Measurements from ENCODE around the gene LRRC40. TPM values are rescaled to one million over a fixed set of nuclear protein-coding genes. Genes with fewer than 3 reads are reported as not detected.

LRRC40 gene
- 15.7 and 22.4 TPM in 2 replicates for total RNA-seq

GRCh38 chr1:70205434-70206118 lies at the start of gene LRRC40:
Gene LRRC40 (minus strand): TSS chr1:70205579. CDS start chr1:70205540, 39 bp downstream.

GRCh38 chr1:70221238-70222121 lies 16.1 kb upstream of the LRRC40 start, which contains the start of gene SRSF11:
Gene SRSF11 (plus strand): TSS chr1:70221380. CDS start chr1:70221637, 257 bp downstream.

Other genes starting within 250 kb of the LRRC40 start
- 98.5 and 116 TPM in 2 replicates for gene SRSF11, start 15.8 kb upstream of the LRRC40 start, total RNA-seq
- 26.1 and 28.2 TPM in 2 replicates for gene ANKRD13C, start 149.1 kb upstream of the LRRC40 start, total RNA-seq
- gene CTH, start 205.7 kb upstream of the LRRC40 start, total RNA-seq = 0.98 and 1.0 TPM in 2 replicates

Data from dermis lymphatic vessel endothelial cell (primary cell).